Measurements from ENCODE around the gene OCA2.
"Not testable (repeated sequence)": the region's sequence is repeated elsewhere in the genome, so short reads cannot be mapped to it uniquely, and the experiment has no call there.

Gene OCA2

DNA sequence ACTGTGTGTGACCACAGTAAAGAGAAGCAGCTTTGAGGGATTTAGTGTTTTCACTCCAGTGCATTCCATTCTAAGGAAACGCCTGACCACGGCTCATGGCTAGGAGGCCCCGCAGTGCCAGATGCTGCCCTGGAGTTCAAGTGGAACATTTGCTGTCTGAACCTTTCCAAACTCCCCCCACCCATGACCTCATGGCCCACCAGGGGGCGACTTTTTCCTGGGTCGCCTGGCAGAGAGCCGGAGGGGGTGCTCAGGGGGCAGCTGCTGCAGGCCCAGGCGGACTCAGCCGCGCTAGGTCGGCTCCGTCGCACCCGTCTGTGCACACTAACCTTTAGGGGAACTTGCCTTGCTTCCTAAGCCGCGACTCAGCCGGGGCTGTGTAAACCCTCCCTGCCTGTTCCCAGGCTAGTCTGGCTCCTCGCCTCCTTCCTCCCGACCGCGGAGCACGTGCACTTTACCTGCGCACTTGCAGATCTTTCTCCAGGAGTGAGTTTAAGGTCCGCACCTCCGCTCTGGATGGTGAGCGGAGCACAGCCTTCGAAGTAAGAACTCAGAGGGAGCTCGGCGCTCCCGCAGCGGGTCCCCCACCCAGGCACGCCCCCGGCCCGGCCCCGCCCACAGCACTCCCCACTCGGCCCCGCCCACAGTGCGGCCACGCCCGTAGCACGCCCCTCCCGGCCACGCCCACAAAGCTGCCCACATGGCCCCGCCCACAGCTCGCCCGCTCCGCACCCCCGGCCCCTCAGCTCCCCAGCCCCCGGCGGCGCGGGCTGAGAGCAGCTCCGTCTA, at the start of gene OCA2:
Gene OCA2, minus strand, starts transcription at position 550 of the 789 bp plus-strand sequence. CDS start 17,441 bp downstream, outside the sequence.
- DNase-seq = peak; percentile 15

GRCh38 chr15:28147801-28148200, 48.7 kb upstream of the OCA2 start:
- no peak for DNase-seq

GRCh38 chr15:28145419-28145818, 46.3 kb upstream of the OCA2 start:
- DNase-seq = not testable (repeated sequence)

- DNase-seq = no peak
Observed at GRCh38 chr15:28140062-28140461, 40.9 kb upstream of the OCA2 start.

DNA sequence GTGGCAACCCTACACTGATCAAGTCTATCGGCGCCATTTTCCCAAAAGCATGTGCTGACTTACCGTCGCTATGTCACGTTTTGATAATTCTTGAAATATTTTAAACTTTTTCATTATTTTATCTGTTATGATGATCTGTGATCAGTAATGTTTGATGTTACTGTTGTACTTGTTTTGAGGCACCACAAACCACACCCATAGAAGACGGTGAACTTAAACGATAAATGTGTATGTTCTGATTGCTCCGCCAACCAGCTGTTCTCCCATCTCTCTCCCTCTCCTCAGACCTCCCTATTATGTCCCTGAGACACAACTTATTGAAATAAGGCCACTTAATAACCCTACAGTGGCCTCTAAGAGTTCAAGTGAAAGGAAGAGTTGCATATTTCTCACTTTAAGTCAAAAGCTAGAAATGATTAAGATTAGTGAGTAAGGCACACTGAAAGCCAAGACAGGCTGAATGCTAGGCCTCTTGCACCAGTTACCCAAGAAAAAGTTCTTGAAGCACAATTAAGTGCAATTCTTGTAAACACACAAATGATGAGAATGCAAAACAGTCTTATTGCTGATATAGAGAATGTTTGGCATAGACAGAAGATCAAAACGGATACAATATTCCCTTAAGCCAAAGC, 38.4 kb upstream of the OCA2 start:
- not testable (repeated sequence) for DNase-seq

GRCh38 chr15:28136236-28136904, 37.3 kb upstream of the OCA2 start:
- not testable (repeated sequence) for DNase-seq

DNA sequence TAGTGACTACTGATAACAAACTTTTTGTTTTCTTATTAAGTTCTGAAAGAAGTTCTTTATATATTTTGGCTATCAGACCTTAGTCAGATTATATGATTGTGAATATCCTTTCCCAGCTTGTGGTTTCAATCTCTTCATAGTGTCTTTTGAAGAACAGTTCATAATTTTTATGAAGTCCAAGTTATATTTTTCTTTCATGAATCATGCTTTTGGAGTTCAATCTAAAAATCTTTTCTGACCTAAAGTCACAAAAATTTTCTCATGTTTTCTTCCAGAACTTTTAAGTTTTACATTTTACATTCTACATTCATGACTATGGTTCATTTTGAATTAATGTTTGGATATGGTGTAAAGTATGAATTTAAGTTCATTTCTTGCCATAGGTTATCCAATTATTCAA, 34.2 kb upstream of the OCA2 start:
- no peak for DNase-seq

DNA sequence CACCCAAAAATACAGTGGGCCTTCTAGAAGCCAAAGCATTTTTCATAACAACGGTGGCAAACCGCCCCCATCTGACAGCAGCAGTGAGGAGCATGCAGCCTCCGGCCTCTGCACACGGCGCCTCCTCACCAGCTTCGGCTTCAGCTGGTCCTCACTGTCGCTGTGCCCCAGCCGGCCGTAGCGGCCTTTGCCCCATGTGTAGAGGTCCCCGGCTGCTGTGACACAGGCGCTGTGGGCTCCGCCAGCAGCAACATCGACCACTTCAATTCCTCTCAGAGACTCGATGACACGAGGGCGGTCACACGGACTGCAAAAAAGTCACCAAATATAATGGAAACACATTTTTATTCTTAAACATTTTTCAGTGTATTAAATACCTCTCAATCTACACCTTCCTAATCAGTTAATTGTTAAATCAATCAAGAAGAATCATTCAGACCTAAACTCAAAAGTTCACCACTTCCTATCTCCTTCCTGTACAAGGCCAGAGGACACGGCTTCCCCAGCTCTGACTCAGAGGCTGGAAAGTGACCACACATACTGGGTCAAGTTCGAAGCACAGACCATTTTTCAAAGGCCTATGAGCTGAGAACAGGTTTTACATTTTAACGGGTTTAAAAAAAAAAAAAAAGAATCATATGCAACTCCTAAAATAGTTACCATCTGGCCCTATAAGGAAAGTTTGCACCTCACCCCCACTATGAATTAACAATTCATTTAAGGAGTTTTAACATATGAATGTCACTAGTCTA, 33.6 kb upstream of the OCA2 start:
- DNase-seq = no peak

GRCh38 chr15:28131946-28132345, 32.8 kb upstream of the OCA2 start:
- no peak for DNase-seq

DNA sequence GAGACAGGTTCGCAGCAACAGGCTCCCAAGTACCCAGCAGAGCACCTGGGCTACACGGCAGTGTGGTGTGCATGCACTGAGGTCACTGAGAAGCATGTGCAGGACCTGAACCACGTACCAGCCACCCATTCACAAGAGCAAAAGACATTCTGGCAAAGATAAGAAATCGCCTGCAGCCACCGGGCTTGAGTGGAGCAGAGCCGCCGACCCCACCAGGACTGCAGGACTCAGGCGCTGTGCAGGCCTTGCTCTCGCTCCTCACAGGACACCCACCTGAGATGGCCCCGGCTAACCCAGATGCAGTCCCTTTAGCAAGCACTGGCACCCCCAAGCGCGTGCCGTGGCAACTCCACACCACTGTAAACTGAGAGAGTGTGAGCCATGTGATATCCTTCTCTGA, 32.3 kb upstream of the OCA2 start:
- DNase-seq = no peak

GRCh38 chr15:28130651-28131050, 31.5 kb upstream of the OCA2 start:
- no peak for DNase-seq

DNA sequence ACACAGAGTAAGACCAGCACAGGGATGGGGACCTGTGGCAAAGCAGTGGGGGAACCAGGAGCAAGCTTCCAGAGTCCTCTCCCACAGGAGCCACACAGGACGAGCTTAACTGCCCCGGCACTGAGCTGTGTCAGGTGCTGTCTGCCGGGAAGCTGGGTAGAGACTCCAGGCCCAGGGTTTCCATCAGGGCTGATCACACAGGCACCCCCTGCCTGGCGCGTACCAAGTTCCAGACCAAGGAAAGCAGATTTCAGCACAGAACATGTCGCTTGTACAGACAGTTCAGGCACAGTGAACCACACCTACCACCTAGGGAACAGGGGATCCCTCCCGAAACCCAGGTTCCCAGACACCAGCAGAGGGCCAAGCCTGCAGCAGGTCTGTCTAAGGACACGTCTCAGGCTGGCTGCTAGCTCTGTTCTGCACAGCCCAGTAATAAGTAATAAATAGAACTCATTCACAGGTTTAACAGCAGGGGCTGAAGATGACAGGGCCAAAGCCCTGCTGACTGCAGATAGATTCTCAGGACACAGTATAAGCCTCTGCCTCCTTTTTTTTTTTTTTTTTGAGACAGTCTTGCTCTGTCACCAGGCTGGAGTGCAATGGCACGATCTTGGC, 30.2 kb upstream of the OCA2 start:
- no peak for DNase-seq

GRCh38 chr15:28128031-28128430, 28.9 kb upstream of the OCA2 start:
- DNase-seq = no peak

DNA sequence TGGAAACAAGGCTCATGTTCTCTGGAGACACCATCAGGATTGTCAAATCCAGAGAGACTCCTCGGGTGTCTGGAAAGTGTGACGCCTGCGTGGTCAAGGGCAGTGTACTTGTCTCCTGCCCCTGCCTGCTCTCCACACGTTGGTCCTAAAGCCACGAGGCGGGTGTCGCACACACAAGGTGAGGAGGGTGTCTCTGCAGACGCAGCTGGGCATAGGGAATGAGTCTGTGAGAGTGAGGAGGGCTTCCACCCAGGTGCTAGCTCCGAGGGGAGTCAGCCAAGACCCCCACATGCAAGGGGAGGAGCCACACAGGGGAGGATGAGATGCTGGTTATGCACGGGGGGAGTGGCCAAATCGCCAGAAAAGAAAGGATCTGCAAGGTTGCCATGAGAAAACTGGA, 27.9 kb upstream of the OCA2 start:
- no peak for DNase-seq

- peak; percentile 19 for DNase-seq
Observed at GRCh38 chr15:28125673-28126651, 26.8 kb upstream of the OCA2 start.

GRCh38 chr15:28124841-28125240, 25.7 kb upstream of the OCA2 start:
- no peak for DNase-seq

DNA sequence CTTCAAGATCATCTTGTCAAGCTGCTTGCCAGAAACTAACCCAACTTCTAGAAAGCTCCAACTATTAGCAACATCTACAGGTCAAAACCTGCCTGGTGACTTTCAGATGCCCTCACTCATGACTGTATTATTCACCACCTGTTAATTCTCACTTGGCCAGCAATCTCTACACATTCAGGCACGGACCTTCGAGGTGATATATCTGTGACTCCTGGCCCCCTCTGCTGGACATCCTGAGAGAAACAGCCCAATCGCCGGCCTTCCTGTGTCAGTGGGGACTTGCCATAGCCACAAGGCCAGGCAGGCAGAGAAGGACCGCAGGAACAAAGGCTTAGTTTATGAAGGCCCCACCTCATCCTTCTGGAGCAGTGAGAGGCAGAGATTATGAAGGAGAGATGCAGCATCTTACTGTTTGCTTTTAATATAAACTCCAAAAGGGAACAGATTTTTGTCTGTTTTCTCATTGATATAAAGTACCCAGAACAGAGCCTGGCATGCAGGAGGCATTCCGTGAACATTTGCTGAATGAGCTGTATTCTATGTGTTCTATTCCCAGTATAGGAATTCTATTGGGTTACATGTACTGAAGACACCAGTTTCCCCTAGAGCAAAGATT, 24.4 kb upstream of the OCA2 start:
- DNase-seq = peak; percentile 12

- no peak for DNase-seq
Observed at GRCh38 chr15:28122038-28122949, 23.2 kb upstream of the OCA2 start.

DNA sequence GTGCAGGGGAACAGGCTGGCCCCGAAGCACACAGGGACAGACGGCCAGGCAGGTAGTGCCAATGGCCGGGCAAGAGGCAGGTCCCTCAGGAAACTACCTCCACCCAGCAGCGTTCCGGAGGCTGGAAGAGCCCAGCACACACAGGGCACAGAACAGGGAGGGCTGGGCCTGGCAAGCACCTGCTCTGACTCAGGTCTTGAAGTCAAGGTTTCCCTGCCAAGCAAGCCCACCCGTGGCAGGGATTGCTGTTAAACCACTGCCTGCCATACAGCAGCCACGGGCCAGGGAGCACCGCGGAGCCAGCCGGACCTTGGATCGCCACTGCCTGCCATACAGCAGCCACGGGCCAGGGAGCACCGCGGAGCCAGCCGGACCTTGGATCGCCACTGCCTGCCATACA, 22.5 kb upstream of the OCA2 start:
- DNase-seq = not testable (repeated sequence)

DNA sequence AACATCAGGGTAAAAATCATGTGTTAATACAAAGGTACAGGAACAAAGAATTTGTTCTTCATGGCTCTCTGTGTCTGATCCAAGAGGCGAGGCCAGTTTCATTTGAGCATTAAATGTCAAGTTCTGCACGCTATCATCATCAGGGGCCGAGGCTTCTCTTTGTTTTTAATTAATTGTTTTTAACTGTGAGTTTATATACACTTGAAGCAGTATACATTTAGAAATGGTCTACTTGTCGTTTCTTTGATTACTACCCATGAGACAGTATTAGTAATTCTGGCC, 21.2 kb upstream of the OCA2 start:
- no peak for DNase-seq

All from NCI-H1694 treated with DMSO at 0.1 percent for 48 hours (cell line).